Measurements from ENCODE around the gene CD53.
A peak's percentile ranks its signal among the peaks of the same experiment; 100 is the strongest.
"Not testable (repeated sequence)": the region's sequence is repeated elsewhere in the genome, so short reads cannot be mapped to it uniquely, and the experiment has no call there.

Gene CD53

GRCh38 chr1:110914676-110915075 lies 41.7 kb downstream of the CD53 start:
- DNase-seq (ENCODE audit: low read depth in 2 of 3, low spot score in 1 of 3): no peak

DNA sequence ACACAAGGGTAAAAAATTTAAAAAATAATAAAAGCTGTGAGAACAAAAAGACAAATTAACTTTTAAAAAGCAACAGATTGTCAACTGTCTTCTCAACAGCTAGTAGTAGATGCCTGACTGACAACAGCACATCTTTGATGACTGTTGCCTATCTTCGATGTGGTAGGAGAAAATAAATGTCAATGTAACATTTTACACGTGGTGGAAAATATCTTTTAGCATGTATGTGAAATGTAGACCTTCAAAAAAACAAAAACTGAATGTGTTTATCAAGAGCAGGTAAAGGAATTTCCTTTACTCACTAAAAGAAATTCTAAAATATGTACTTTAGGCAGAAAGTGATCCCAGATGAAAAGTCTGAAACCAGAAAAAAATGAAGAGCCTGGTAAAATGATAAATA lies 42.9 kb downstream of the CD53 start:
- no peak for DNase-seq (ENCODE audit: low read depth in 2 of 3, low spot score in 1 of 3)

- no peak for DNase-seq (ENCODE audit: low read depth in 2 of 3, low spot score in 1 of 3)
Measured at GRCh38 chr1:110916274-110916668, 43.3 kb downstream of the CD53 start.

GRCh38 chr1:110916669-110917306 lies 43.8 kb downstream of the CD53 start:
- DNase-seq (ENCODE audit: low read depth in 2 of 3, low spot score in 1 of 3): peak in 1 of 3 donors; percentile 5

GRCh38 chr1:110918016-110918415 lies 45.1 kb downstream of the CD53 start:
- no peak for DNase-seq (ENCODE audit: low read depth in 2 of 3, low spot score in 1 of 3)

GRCh38 chr1:110921953-110922352 lies 49.0 kb downstream of the CD53 start:
- no peak for DNase-seq (ENCODE audit: low read depth in 2 of 3, low spot score in 1 of 3)

GRCh38 chr1:110927484-110928075 lies 54.6 kb downstream of the CD53 start:
- no peak for DNase-seq (ENCODE audit: low read depth in 2 of 3, low spot score in 1 of 3)

DNA sequence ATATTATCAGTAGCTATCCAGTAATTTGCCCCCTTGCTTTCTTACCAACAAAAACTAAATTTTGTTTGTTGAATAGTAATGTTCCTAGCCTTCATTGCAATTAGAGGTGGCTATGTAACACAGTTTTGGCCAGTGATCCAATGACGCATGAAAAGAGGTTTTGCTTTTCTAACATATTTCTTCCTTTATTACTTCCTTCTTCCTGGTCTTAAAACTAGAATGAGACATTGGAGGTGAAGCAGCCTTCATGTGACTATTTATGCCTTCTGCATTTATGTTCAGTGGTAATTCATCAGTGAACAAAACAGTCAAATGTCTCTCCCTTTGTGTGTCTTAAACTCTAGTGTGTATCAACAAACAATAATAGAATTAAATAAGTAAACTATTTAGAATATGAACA lies 55.2 kb downstream of the CD53 start:
- DNase-seq (ENCODE audit: low read depth in 2 of 3, low spot score in 1 of 3): no peak

DNA sequence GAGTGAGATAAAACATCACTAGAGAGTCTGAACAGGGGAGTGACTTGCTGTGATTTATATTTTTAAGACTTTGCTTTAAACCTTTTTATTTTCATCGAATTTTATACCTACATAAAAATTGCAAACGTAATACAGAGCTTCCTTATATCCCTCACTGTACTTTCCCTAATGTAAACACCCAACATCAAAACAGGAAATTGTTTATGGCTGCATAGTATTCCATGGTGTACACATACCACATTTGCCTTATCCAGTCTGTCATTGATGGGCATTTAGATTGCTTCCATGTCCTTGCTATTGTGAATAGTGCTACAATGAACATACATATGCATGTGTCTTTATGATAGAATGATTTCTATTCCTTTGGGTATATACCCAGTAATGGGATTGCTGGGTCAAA lies 56.0 kb downstream of the CD53 start:
- no peak for DNase-seq (ENCODE audit: low read depth in 2 of 3, low spot score in 1 of 3)

DNA sequence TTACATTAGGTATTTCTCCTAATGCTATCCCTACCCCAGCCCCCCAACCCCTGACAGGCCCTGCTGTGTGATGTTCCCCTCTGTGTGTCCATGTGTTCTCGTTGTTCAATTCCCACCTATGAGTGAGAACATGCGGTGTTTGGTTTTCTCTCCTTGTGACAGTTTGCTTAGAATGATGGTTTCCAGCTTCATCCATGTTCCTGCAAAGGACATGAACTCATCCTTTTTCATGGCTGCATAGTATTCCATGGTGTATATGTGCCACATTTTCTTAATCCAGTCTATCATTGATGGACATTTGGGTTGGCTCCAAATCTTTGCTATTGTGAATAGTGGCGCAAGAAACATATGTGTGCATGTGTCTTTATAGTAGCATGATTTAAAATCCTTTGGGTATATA lies 58.1 kb downstream of the CD53 start:
- DNase-seq (ENCODE audit: low read depth in 2 of 3, low spot score in 1 of 3): not testable (repeated sequence)

DNA sequence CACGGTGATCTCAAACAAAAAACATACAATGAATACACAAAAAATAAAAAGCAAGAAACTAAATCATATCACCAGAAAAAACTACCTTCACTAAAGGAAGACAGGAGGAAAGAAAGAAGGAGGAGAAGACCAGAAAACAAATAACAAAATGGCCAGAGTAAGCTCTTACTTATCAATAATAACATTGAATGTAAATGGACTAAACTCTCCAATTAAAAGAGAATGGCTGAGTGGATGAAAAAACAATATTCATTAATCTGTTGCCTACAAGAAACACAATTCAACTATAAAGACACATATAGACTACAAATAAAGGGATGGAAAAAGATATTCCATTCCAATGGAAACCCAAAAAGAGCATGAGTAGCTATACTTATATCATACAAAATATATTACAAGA lies 63.6 kb downstream of the CD53 start:
- no peak for DNase-seq (ENCODE audit: low read depth in 2 of 3, low spot score in 1 of 3)

- no peak for DNase-seq (ENCODE audit: low read depth in 2 of 3, low spot score in 1 of 3)
Measured at GRCh38 chr1:110944806-110945205, 71.9 kb downstream of the CD53 start.

DNA sequence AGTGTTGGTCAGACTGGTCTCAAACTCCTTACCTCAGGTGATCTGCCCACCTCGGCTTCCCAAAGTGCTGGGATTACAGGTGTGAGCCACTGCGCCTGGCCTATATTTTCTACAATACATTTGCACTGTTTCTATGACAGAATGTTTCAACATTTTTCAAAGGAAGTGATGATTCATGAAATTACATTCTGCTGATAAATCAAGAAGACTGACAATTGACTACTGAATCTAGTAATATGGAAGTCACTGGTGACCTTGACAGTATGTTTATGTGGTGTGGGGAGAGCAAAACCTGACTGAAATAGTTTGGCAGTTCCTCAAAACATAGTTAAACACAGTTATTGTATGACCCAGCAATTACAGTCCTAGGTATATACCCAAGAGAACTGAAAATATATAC lies 72.7 kb downstream of the CD53 start:
- no peak for DNase-seq (ENCODE audit: low read depth in 2 of 3, low spot score in 1 of 3)

DNA sequence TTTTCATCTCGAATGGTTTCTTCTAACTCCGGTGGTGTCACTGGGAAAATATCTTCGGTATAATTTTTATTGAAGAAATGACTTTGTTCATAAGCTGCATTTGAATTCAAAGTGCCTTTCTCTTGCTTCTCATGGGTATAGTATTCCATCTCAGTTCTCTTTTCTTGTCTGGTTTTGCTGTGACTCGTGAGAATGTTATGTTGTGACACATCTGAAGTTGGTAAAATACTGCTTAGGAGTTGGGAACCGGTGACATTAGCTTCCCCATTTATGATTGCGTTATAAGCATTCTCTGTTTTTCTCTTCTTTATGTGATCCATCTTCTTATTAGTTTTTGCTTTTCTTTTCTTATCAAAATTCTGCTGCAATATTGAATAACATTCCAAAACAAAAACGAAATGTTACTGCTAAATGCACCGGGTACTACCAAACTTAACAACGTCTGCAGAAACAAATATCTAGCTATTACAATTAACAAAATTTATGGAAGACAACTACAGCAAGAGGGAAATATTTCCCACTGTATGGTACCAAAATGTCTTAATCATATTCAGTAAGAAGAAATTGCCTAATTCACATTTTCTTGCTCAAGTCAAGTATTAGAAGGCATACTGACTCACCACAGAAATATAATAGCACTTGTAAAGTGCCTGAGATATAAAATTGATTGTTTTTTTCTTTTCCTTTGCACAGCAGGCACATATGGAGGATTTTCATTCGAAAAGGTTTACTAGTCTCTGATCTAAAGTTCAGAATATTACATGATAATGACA lies 75.3 kb downstream of the CD53 start:
- DNase-seq (ENCODE audit: low read depth in 2 of 3, low spot score in 1 of 3): no peak

Data from stimulated activated CD4-positive, alpha-beta T cell treated with anti-CD3 and anti-CD28 coated beads, Interleukin-12 subunit alpha, Interleukin-12 subunit beta, amount 100 ng/mL, for 48 hours (primary cell).